22Rv1 (cell line): ENCODE measurements around the gene SP100.

ENCODE experiments used
- H3K27ac ChIP-seq: fragments of 450-650 bp; 2 replicates; pipeline ENCODE4 v1.5.1; 2017
- ZFX ChIP-seq: fragments of 450-650 bp; IDR thresholded peaks from 2 replicates; pipeline ENCODE4 v1.6.1; 2017; ENCODE audit warnings: antibody characterized with exemption, borderline replicate concordance
- TF ChIP-seq, protein P1 (sequence below): fragments of 450-650 bp; IDR thresholded peaks from 2 replicates; pipeline ENCODE4 v1.5.1; 2017; ENCODE audit warnings: mild to moderate bottlenecking

The SP100 gene

GRCh38 chr2:230520061-230520874, 104.3 kb downstream of the SP100 start:
- no peak overlapping the region for H3K27ac ChIP-seq
- TF ChIP-seq, protein P1, sequence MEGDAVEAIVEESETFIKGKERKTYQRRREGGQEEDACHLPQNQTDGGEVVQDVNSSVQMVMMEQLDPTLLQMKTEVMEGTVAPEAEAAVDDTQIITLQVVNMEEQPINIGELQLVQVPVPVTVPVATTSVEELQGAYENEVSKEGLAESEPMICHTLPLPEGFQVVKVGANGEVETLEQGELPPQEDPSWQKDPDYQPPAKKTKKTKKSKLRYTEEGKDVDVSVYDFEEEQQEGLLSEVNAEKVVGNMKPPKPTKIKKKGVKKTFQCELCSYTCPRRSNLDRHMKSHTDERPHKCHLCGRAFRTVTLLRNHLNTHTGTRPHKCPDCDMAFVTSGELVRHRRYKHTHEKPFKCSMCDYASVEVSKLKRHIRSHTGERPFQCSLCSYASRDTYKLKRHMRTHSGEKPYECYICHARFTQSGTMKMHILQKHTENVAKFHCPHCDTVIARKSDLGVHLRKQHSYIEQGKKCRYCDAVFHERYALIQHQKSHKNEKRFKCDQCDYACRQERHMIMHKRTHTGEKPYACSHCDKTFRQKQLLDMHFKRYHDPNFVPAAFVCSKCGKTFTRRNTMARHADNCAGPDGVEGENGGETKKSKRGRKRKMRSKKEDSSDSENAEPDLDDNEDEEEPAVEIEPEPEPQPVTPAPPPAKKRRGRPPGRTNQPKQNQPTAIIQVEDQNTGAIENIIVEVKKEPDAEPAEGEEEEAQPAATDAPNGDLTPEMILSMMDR, result no peak
- no peak for TF ChIP-seq ZFX

- no peak overlapping the region for H3K27ac ChIP-seq
- no peak for TF ChIP-seq ZFX
- TF ChIP-seq, protein P1, result no peak
These were observed 104.8 kb downstream of the SP100 start for GRCh38 chr2:230520875-230521155.

DNA sequence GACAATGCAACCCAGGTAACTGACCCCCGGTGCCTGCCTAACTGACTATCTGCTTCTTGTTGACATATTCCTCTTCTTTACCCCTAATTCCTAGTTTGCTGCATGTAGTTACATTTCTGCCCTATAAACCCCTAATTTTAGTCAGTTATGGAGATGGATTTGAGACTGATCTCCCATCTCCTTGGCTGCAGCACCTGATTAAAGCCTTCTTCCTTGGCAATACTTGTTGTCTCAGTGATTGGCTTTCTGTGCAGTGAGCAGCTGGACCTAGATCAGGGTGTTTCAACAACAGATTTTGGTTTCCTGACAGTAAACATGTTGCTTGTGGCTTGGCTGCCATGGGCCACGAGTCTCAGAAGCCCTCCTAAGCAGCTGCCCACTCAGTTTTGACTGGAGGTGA, 105.4 kb downstream of the SP100 start:
- TF ChIP-seq, protein P1, result no peak
- TF ChIP-seq ZFX, result no peak
- no peak overlapping the region for H3K27ac ChIP-seq

DNA sequence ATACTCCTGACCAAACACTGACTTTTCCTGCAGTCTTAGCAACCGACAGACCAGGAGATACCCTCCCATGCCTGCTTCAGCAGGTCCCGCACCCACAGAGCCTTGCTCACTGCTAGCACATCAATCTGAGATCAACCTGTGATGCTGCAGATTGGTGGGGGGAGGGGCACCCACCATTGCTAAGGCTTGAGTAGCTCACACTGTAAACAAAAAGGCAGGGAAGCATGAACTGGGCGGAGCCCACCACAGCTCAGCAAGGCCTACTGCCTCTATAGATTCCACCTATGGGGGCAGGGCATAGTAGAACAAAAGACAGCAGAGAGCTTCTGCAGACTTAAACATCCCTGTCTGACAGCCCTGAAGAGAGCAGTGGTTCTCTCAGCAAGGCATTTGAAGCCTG, 109.7 kb downstream of the SP100 start:
- TF ChIP-seq, protein P1, result no peak
- no peak for TF ChIP-seq ZFX
- H3K27ac ChIP-seq, result no peak overlapping the region

- H3K27ac ChIP-seq, result no peak overlapping the region
- TF ChIP-seq, protein P1, result no peak
- no peak for TF ChIP-seq ZFX
These were observed 121.6 kb downstream of the SP100 start for GRCh38 chr2:230537531-230537976.

- H3K27ac ChIP-seq, result no peak overlapping the region
- TF ChIP-seq ZFX, result no peak
These were observed 124.3 kb downstream of the SP100 start for GRCh38 chr2:230540332-230540731.

DNA sequence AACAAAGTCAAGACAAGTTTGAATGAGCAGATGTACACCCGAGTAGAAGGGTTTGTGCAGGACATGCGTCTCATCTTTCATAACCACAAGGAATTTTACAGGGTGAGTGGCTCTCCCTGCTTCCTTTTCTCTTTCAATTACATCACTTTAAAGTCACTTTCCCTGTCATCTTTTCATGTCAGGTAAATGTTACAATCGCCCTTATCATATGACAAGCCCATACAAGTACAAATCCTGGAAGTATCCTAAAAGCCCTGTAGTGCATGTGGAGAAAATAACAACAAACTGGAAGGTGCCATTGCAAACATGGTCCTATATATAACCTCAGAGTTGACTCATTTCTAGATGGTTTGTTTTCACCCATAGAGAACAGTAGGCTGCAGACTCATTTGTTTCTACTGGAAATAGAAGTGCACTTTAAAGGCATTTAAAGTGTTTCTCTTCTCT, 126.0 kb downstream of the SP100 start:
- TF ChIP-seq ZFX, result no peak
- TF ChIP-seq, protein P1, result no peak
- no peak overlapping the region for H3K27ac ChIP-seq
